GM23338 (cell line): ENCODE measurements around the gene GPNMB. TPM values are rescaled to one million over a fixed set of nuclear protein-coding genes. Genes with fewer than 3 reads are reported as not detected.

Experiments used
- ATAC-seq: fragments of 200-7000 bp; cut with Tn5 transposase; 3 replicates; pipeline ENCODE4 v1.9.1; 2020
- DNase-seq: peaks from one replicate; pipeline ENCODE4 v3.0.0-alpha.2; 2015; ENCODE audit warnings: low spot score
- H2AFZ ChIP-seq: fragments of 200-600 bp; sonication (generic); 2 replicates; pipeline ENCODE4 v1.8.0; 2016; ENCODE audit warnings: antibody characterized with exemption, mild to moderate bottlenecking, moderate library complexity
- H3F3A ChIP-seq: fragments of 200-600 bp; sonication (generic); replicated peaks from 2 replicates; pipeline ENCODE4 v1.8.0; 2017; ENCODE audit warnings: antibody characterized with exemption, mixed run types, low read depth
- H3K27ac ChIP-seq: fragments of 200-600 bp; sonication (generic); 2 replicates; pipeline ENCODE4 v1.6.1; 2016; ENCODE audit warnings: low read depth
- H3K27me3 ChIP-seq: fragments of 200-600 bp; sonication (generic); 2 replicates; pipeline ENCODE4 v1.8.0; 2016; ENCODE audit warnings: mild to moderate bottlenecking, mixed run types, moderate library complexity; ENCODE audit not compliant: insufficient read depth
- H3K36me3 ChIP-seq: fragments of 200-600 bp; sonication (generic); 2 replicates; pipeline ENCODE4 v1.8.0; 2016; ENCODE audit warnings: mild to moderate bottlenecking; ENCODE audit not compliant: insufficient read depth
- H3K4me1 ChIP-seq: fragments of 200-600 bp; sonication (generic); 2 replicates; pipeline ENCODE4 v1.8.0; 2016; ENCODE audit warnings: mild to moderate bottlenecking, moderate library complexity; ENCODE audit not compliant: insufficient read depth
- H3K4me2 ChIP-seq: fragments of 200-600 bp; sonication (generic); 2 replicates; pipeline ENCODE4 v1.7.1; 2017; ENCODE audit warnings: mixed run types
- H3K4me3 ChIP-seq: fragments of 200-600 bp; sonication (generic); 2 replicates; pipeline ENCODE4 v1.6.1; 2016; ENCODE audit warnings: mixed run types
- H3K79me2 ChIP-seq: fragments of 200-600 bp; sonication (generic); replicated peaks from 2 replicates; pipeline ENCODE4 v1.8.0; 2017; ENCODE audit warnings: mild to moderate bottlenecking; ENCODE audit not compliant: insufficient read depth
- H3K9me2 ChIP-seq: fragments of 200-600 bp; sonication (generic); 2 replicates; pipeline ENCODE4 v1.8.0; 2017; ENCODE audit not compliant: insufficient read depth
- H4K20me1 ChIP-seq: fragments of 200-600 bp; sonication (generic); replicated peaks from 2 replicates; pipeline ENCODE4 v1.8.0; 2017; ENCODE audit warnings: mild to moderate bottlenecking; ENCODE audit not compliant: insufficient read depth
- H3K27ac Mint-ChIP-seq: 2 replicates; pipeline ENCODE4 v1.8.0; 2020; ENCODE audit warnings: inconsistent platforms, mild to moderate bottlenecking, moderate library complexity, mixed read lengths
- H3K27me3 Mint-ChIP-seq: 3 replicates; pipeline ENCODE4 v1.8.0; 2022; ENCODE audit warnings: low read depth, mild to moderate bottlenecking, moderate library complexity, mixed read lengths, inconsistent platforms; ENCODE audit not compliant: insufficient read depth, poor library complexity
- H3K36me3 Mint-ChIP-seq: 3 replicates; pipeline ENCODE4 v1.8.0; 2021; ENCODE audit warnings: low read depth, mild to moderate bottlenecking, inconsistent platforms, moderate library complexity, mixed read lengths
- H3K4me1 Mint-ChIP-seq: 3 replicates; pipeline ENCODE4 v1.8.0; 2020; ENCODE audit warnings: mild to moderate bottlenecking, inconsistent platforms, mixed read lengths
- H3K4me3 Mint-ChIP-seq: 3 replicates; pipeline ENCODE4 v1.8.0; 2021; ENCODE audit warnings: moderate library complexity, mild to moderate bottlenecking, inconsistent platforms, mixed read lengths
- H3K9me3 Mint-ChIP-seq: 3 replicates; pipeline ENCODE4 v1.8.0; 2020; ENCODE audit warnings: moderate library complexity, mild to moderate bottlenecking, inconsistent platforms, mixed read lengths
- CREB1 ChIP-seq: fragments of 250-450 bp; sonication (Bioruptor Pico); IDR thresholded peaks from 2 replicates; pipeline ENCODE4 v1.5.0; 2020; ENCODE audit warnings: low read depth, mild to moderate bottlenecking, moderate library complexity
- CTCF ChIP-seq, 2 experiments: fragments of 200-600 bp in 1 of 2; sonication (generic) in 1 of 2; conservative IDR thresholded peaks; 2 replicates each; pipeline versions ENCODE4 v1.5.1 to v1.6.1; 2016 to 2017; ENCODE audit warnings: antibody characterized with exemption in 2 of 2, low read depth in 2 of 2, mild to moderate bottlenecking in 2 of 2, moderate library complexity in 1 of 2
- ETS1 ChIP-seq: IDR thresholded peaks from 2 replicates; pipeline ENCODE4 v1.6.1; 2016; ENCODE audit warnings: antibody characterized with exemption
- EZH2 ChIP-seq: fragments of 200-600 bp; sonication (generic); IDR thresholded peaks from one replicate; pipeline ENCODE4 v1.8.0; 2017; ENCODE audit warnings: antibody characterized with exemption, mild to moderate bottlenecking, low read depth; ENCODE audit not compliant: unreplicated experiment
- EZH2phosphoT487 ChIP-seq: fragments of 200-600 bp; sonication (generic); IDR thresholded peaks from one replicate; pipeline ENCODE4 v1.8.1; 2018; ENCODE audit warnings: antibody characterized with exemption; ENCODE audit not compliant: unreplicated experiment
- JUNB ChIP-seq: IDR thresholded peaks from one replicate; pipeline ENCODE4 v1.6.1; 2016; ENCODE audit warnings: antibody characterized with exemption; ENCODE audit not compliant: unreplicated experiment
- NANOG ChIP-seq: IDR thresholded peaks from 2 replicates; pipeline ENCODE4 v1.6.1; 2016; ENCODE audit warnings: antibody characterized with exemption, borderline replicate concordance
- POLR2AphosphoS5 ChIP-seq: IDR thresholded peaks from 2 replicates; pipeline ENCODE4 v1.6.1; 2016; ENCODE audit warnings: antibody characterized with exemption, low read depth
- REST ChIP-seq: IDR thresholded peaks from one replicate; pipeline ENCODE4 v1.6.1; 2018; ENCODE audit warnings: antibody characterized with exemption; ENCODE audit not compliant: unreplicated experiment
- STAT1 ChIP-seq: IDR thresholded peaks from one replicate; pipeline ENCODE4 v1.6.1; 2016; ENCODE audit warnings: antibody characterized with exemption; ENCODE audit not compliant: unreplicated experiment
- ZNF114 ChIP-seq: fragments of 250-450 bp; sonication (Bioruptor Pico); IDR thresholded peaks from 2 replicates; pipeline ENCODE4 v1.5.0; 2020; ENCODE audit warnings: mild to moderate bottlenecking, moderate library complexity
- ZNF331 ChIP-seq: fragments of 250-450 bp; sonication (Bioruptor Pico); IDR thresholded peaks from 2 replicates; pipeline ENCODE4 v1.5.0; 2020; ENCODE audit warnings: low read depth, mild to moderate bottlenecking, moderate library complexity
- ZNF462 ChIP-seq: fragments of 250-450 bp; sonication (Bioruptor Pico); IDR thresholded peaks from 2 replicates; pipeline ENCODE4 v1.5.0; 2020; ENCODE audit warnings: mild to moderate bottlenecking, moderate library complexity
- polyA plus RNA-seq: library from polyadenylated mRNA; unstranded; fragments of >200 nt; fragmentation: Nextera tagmentation; extraction: Ambion mirVana; gene quantifications from 2 replicates; pipeline ENCODE4 v1.2.1, GENCODE V29; 2016
- total RNA-seq: library from RNA; depleted of rRNA; stranded (reverse); fragments of >200 nt; shearing (Covaris generic); gene quantifications from 2 replicates; pipeline ENCODE4 v1.2.3, GENCODE V29; 2014

GPNMB gene
- total and polyA plus RNA-seq, 2 experiments from 2014 or later, result 0.76 to 1.2 TPM

- Mint-ChIP-seq H3K9me3 (no peaks in the 10 kb centered on the region), H3K4me1 (peaks cover 7% of the 10 kb centered on the region; the same call in 1 of the 3 replicates), H3K27ac (no peak overlapping the region), H3K27me3 (peaks cover 2% of the 10 kb centered on the region), H3K36me3 (no peaks in the 10 kb centered on the region), H3K4me3 (no peak overlapping the region)
- Histone ChIP-seq H3K27me3 (no peaks in the 10 kb centered on the region), H3K9me2 (no peaks in the 10 kb centered on the region), H3F3A (no peaks in the 10 kb centered on the region), H4K20me1 (no peaks in the 10 kb centered on the region), H3K27ac (no peak overlapping the region), H3K36me3 (no peaks in the 10 kb centered on the region), H3K79me2 (no peaks in the 10 kb centered on the region), H3K4me2 (no peak overlapping the region), H3K4me1 (no peaks in the 10 kb centered on the region), H3K4me3 (no peak overlapping the region), H2AFZ (no peak overlapping the region)
- DNase-seq (no peak), ATAC-seq (no peak)
- no peak for TF ChIP-seq CREB1 (CRISPR knock-in tag)
- no peak for TF ChIP-seq POLR2AphosphoS5
- TF ChIP-seq JUNB, result no peak
- no peak for TF ChIP-seq ZNF331 (CRISPR knock-in tag)
- TF ChIP-seq EZH2, result no peak
- no peak for TF ChIP-seq ZNF462 (CRISPR knock-in tag)
- TF ChIP-seq CTCF (conservative IDR thresholded peaks at IDR 0.05; ENCODE audit: low read depth in 2 of 2), result no peak
- TF ChIP-seq ZNF114 (CRISPR knock-in tag), result no peak
- TF ChIP-seq NANOG, result no peak
- TF ChIP-seq ETS1, result no peak
- no peak for TF ChIP-seq REST
- no peak for TF ChIP-seq STAT1
- TF ChIP-seq EZH2phosphoT487, result no peak
Observed at GRCh38 chr7:23267357-23267756, 20.8 kb downstream of the GPNMB start.
